ENCODE results near the gene NEMP2. TPM values are rescaled to one million over a fixed set of nuclear protein-coding genes. Genes with fewer than 3 reads are reported as not detected.

The NEMP2 gene
- total and polyA plus RNA-seq, 2 of the 8 experiments (the other 6 are each of a cell fraction or from before 2014, with no cell fraction given) = 3.1 to 5.3 TPM

GRCh38 chr2:190574169-190574568 lies 39.6 kb upstream of the NEMP2 start:
- no peak overlapping the region for H2BK5ac ChIP-seq (ENCODE audit: low read depth, low read length)
- H2BK20ac ChIP-seq (ENCODE audit: low read length) = no peak overlapping the region
- no peak overlapping the region for H2BK12ac ChIP-seq (ENCODE audit: low read depth, low read length)
- DNase-seq (ENCODE audit: low read depth in 1 of 2, low spot score in 2 of 2) (no peak), FAIRE-seq (no peak)
- H3K18ac ChIP-seq (ENCODE audit: extremely low read depth, low read length) = no peak overlapping the region
- no peak overlapping the region for H2AFZ ChIP-seq (ENCODE audit: low read length)
- H3K9ac ChIP-seq (replicated peaks in 1 of 4; ENCODE audit: extremely low read depth in 1 of 4, low read depth in 3 of 4, low read length in 3 of 4) = no peak overlapping the region
- H2BK15ac ChIP-seq (ENCODE audit: low read length) = no peak overlapping the region
- no peaks in the 10 kb centered on the region for H3K79me1 ChIP-seq (ENCODE audit: low read depth, low read length)
- no peak overlapping the region for H3K4me2 ChIP-seq (ENCODE audit: insufficient read depth in 1 of 2, low read depth in 2 of 2, low read length in 2 of 2)
- H4K20me1 ChIP-seq (replicated peaks in 1 of 2; ENCODE audit: control insufficient read depth in 1 of 2, insufficient read depth in 2 of 2, low read length in 2 of 2) = no peaks in the 10 kb centered on the region
- no peak overlapping the region for H3K27ac ChIP-seq (ENCODE audit: low read depth, low read length)
- H3K9me3 ChIP-seq (ENCODE audit: insufficient read depth in 2 of 2, low read depth in 1 of 2, low read length in 1 of 2) = no peaks in the 10 kb centered on the region
- no peak overlapping the region for H3K4ac ChIP-seq (replicated peaks; ENCODE audit: insufficient read length, low read depth, low read length)
- H3K27me3 ChIP-seq (replicated peaks in 1 of 4; ENCODE audit: control insufficient read depth in 3 of 4, extremely low read depth in 1 of 4, insufficient read depth in 3 of 4, low read length in 3 of 4) = no peaks in the 10 kb centered on the region
- H3K23ac ChIP-seq (ENCODE audit: insufficient read length) = no peak overlapping the region
- H4K8ac ChIP-seq (ENCODE audit: extremely low read depth, insufficient read depth, low read length) = no peak overlapping the region
- H3K4me3 ChIP-seq (ENCODE audit: extremely low read depth in 1 of 4, insufficient read depth in 2 of 4, low read depth in 3 of 4, low read length in 4 of 4) = no peak overlapping the region
- H3K36me3 ChIP-seq (ENCODE audit: control insufficient read depth in 2 of 4, insufficient read depth in 4 of 4, low read length in 3 of 4) = no peaks in the 10 kb centered on the region
- H4K5ac ChIP-seq (ENCODE audit: insufficient read length, low read depth, low read length) = no peak overlapping the region
- TF ChIP-seq CTBP2 (IDR thresholded peaks at IDR 0.05; ENCODE audit: borderline replicate concordance, insufficient read depth, insufficient read length, low read length) (no peak), RNF2 (IDR thresholded peaks at IDR 0.05; ENCODE audit: borderline replicate concordance, low read depth, low read length, missing control alignments, poor library complexity, severe bottlenecking) (no peak), KDM4A (IDR thresholded peaks at IDR 0.05; ENCODE audit: low read depth, low read length, severe bottlenecking) (no peak), BRCA1 (IDR thresholded peaks at IDR 0.05; ENCODE audit: low read depth, low read length) (no peak)
- CTCF ChIA-PET (ENCODE audit: partially characterized antibody) = interaction anchor here (0.9 to 1.6 kb wide), 2 partner anchors 12 to 28 kb away, joined by 3 to 4 read pairs; no protein-coding TSS in a partner anchor
- H3K14ac ChIP-seq (ENCODE audit: insufficient read length) = no peak overlapping the region
- H4K91ac ChIP-seq (replicated peaks; ENCODE audit: insufficient read length, low read length) = no peak overlapping the region
- POLR2A ChIA-PET (ENCODE audit: partially characterized antibody) = interaction anchor here (0.6 kb wide), 1 partner anchor 145 kb away, joined by 3 read pairs; no protein-coding TSS in a partner anchor
- no peak overlapping the region for H2AK5ac ChIP-seq (ENCODE audit: low read depth, low read length)
- H3K79me2 ChIP-seq (ENCODE audit: control insufficient read depth in 1 of 2, insufficient read depth in 2 of 2, low read length in 2 of 2) = no peaks in the 10 kb centered on the region
- H3K23me2 ChIP-seq (ENCODE audit: low read depth, low read length) = no peaks in the 10 kb centered on the region; the same call in 1 of the 2 replicates
- no peaks in the 10 kb centered on the region for H3K4me1 ChIP-seq (replicated peaks in 1 of 4; ENCODE audit: control insufficient read depth in 3 of 4, insufficient read depth in 4 of 4, low read length in 3 of 4)
- no peak overlapping the region for H2BK120ac ChIP-seq (replicated peaks; ENCODE audit: low read depth, low read length)
- H3K56ac ChIP-seq (replicated peaks; ENCODE audit: insufficient read length, low read depth, low read length) = no peak overlapping the region

Measured in H1 (cell line).